H9 (cell line): ENCODE results near the gene HTR5A. TPM values are rescaled to one million over a fixed set of nuclear protein-coding genes. Genes with fewer than 3 reads are reported as not detected.

Experiments
- DNase-seq: peaks from one replicate; pipeline ENCODE4 v3.0.0-alpha.2; 2017
- H2AFZ ChIP-seq: one replicate; pipeline ENCODE4 v1.6.1; 2013; ENCODE audit warnings: mild to moderate bottlenecking, low read length, control low read depth, moderate library complexity
- H2AK5ac ChIP-seq: 2 replicates; pipeline ENCODE4 v1.6.1; 2013; ENCODE audit warnings: low read length, control low read depth, mixed read lengths; ENCODE audit not compliant: insufficient read length
- H2BK120ac ChIP-seq: one replicate; pipeline ENCODE4 v1.6.1; 2013; ENCODE audit warnings: low read depth, mild to moderate bottlenecking, low read length, control low read depth, inconsistent platforms; ENCODE audit not compliant: poor library complexity, severe bottlenecking
- H2BK12ac ChIP-seq: 2 replicates; pipeline ENCODE4 v1.6.1; 2013; ENCODE audit warnings: low read length, control low read depth, mixed read lengths, low read depth; ENCODE audit not compliant: insufficient read length
- H2BK15ac ChIP-seq: 2 replicates; pipeline ENCODE4 v1.6.1; 2013; ENCODE audit warnings: low read depth, low read length, control low read depth
- H2BK20ac ChIP-seq: one replicate; pipeline ENCODE4 v1.6.1; 2013; ENCODE audit warnings: low read depth, mild to moderate bottlenecking, low read length, control low read depth, inconsistent platforms; ENCODE audit not compliant: poor library complexity, severe bottlenecking
- H2BK5ac ChIP-seq: 2 replicates; pipeline ENCODE4 v1.6.1; 2013; ENCODE audit warnings: low read length, control low read depth, mixed read lengths; ENCODE audit not compliant: insufficient read length
- H3K14ac ChIP-seq: 2 replicates; pipeline ENCODE4 v1.6.1; 2013; ENCODE audit warnings: low read length, control low read depth; ENCODE audit not compliant: insufficient read depth
- H3K18ac ChIP-seq: 2 replicates; pipeline ENCODE4 v1.6.1; 2013; ENCODE audit warnings: low read depth, mild to moderate bottlenecking, mixed read lengths, low read length, control low read depth; ENCODE audit not compliant: insufficient read length
- H3K23ac ChIP-seq: 2 replicates; pipeline ENCODE4 v1.6.1; 2013; ENCODE audit warnings: low read length, control low read depth, mixed read lengths, low read depth; ENCODE audit not compliant: insufficient read length
- H3K23me2 ChIP-seq: 2 replicates; pipeline ENCODE4 v1.6.1; 2013; ENCODE audit warnings: low read depth, mild to moderate bottlenecking, mixed read lengths, low read length, control low read depth; ENCODE audit not compliant: insufficient read length, poor library complexity, severe bottlenecking
- H3K27ac ChIP-seq: 2 replicates; pipeline ENCODE4 v1.5.1; 2013; ENCODE audit warnings: low read length, control low read depth, mixed read lengths, low read depth; ENCODE audit not compliant: insufficient read length
- H3K27me3 ChIP-seq: 2 replicates; pipeline ENCODE4 v1.6.1; 2013; ENCODE audit warnings: low read length, control low read depth, inconsistent platforms; ENCODE audit not compliant: insufficient read depth
- H3K4ac ChIP-seq: 2 replicates; pipeline ENCODE4 v1.6.1; 2013; ENCODE audit warnings: low read depth, mild to moderate bottlenecking, control low read depth, inconsistent platforms, low read length, moderate library complexity
- H3K4me1 ChIP-seq: 2 replicates; pipeline ENCODE4 v1.6.1; 2013; ENCODE audit warnings: low read length, control low read depth, inconsistent platforms; ENCODE audit not compliant: insufficient read depth
- H3K4me2 ChIP-seq: 2 replicates; pipeline ENCODE4 v1.6.1; 2013; ENCODE audit warnings: low read length, control low read depth, mixed read lengths; ENCODE audit not compliant: insufficient read length, insufficient read depth
- H3K56ac ChIP-seq: 2 replicates; pipeline ENCODE4 v1.6.1; 2013; ENCODE audit warnings: low read depth, mild to moderate bottlenecking, mixed read lengths, low read length, control low read depth; ENCODE audit not compliant: insufficient read length
- H3K79me1 ChIP-seq: 2 replicates; pipeline ENCODE4 v1.6.1; 2013; ENCODE audit warnings: low read depth, mild to moderate bottlenecking, moderate library complexity, low read length, control low read depth, inconsistent platforms; ENCODE audit not compliant: insufficient read depth, poor library complexity, severe bottlenecking
- H3K79me2 ChIP-seq: 2 replicates; pipeline ENCODE4 v1.6.1; 2013; ENCODE audit warnings: low read length, control low read depth, inconsistent platforms; ENCODE audit not compliant: insufficient read depth
- H3K9ac ChIP-seq: 2 replicates; pipeline ENCODE4 v1.6.1; 2013; ENCODE audit warnings: low read length, control low read depth, mixed read lengths; ENCODE audit not compliant: insufficient read length; ENCODE audit errors: extremely low read depth
- H3K9me3 ChIP-seq: one replicate; pipeline ENCODE4 v1.6.1; 2013; ENCODE audit warnings: low read depth, low read length, inconsistent platforms; ENCODE audit not compliant: control insufficient read depth
- H3T11ph ChIP-seq: one replicate; pipeline ENCODE4 v1.6.1; 2013; ENCODE audit warnings: mild to moderate bottlenecking, low read length, control low read depth, inconsistent platforms
- H4K20me1 ChIP-seq: one replicate; pipeline ENCODE4 v1.6.1; 2013; ENCODE audit not compliant: control insufficient read depth, insufficient read length, insufficient read depth
- H4K5ac ChIP-seq: 2 replicates; pipeline ENCODE4 v1.6.1; 2013; ENCODE audit warnings: low read depth, mild to moderate bottlenecking, mixed read lengths, low read length, control low read depth; ENCODE audit not compliant: insufficient read length
- H4K8ac ChIP-seq: replicated peaks from 2 replicates; pipeline ENCODE4 v1.6.1; 2013; ENCODE audit warnings: low read length, control low read depth, mixed read lengths, low read depth; ENCODE audit not compliant: insufficient read length
- H4K91ac ChIP-seq: 2 replicates; pipeline ENCODE4 v1.6.1; 2013; ENCODE audit warnings: low read depth, mild to moderate bottlenecking, moderate library complexity, mixed read lengths, low read length, control low read depth; ENCODE audit not compliant: insufficient read length
- H3K27ac Mint-ChIP-seq, 3 experiments: 2 replicates in 2 of 3; 3 replicates in 1 of 3; pipeline ENCODE4 v1.8.0; 2020 to 2021; ENCODE audit warnings: mixed read lengths in 3 of 3, mild to moderate bottlenecking in 1 of 3, moderate library complexity in 1 of 3
- H3K27me3 Mint-ChIP-seq: 2 replicates; pipeline ENCODE4 v1.8.0; 2021; ENCODE audit warnings: low read depth, mild to moderate bottlenecking, moderate library complexity, mixed read lengths
- H3K36me3 Mint-ChIP-seq, 3 experiments: 2 replicates in 2 of 3; 3 replicates in 1 of 3; pipeline ENCODE4 v1.8.0; 2020 to 2021; ENCODE audit warnings: low read depth in 3 of 3, mixed read lengths in 3 of 3; ENCODE audit not compliant: insufficient read depth in 1 of 3
- H3K4me1 Mint-ChIP-seq, 2 experiments: 2 replicates each; pipeline ENCODE4 v1.8.0; 2020; ENCODE audit warnings: mixed read lengths in 2 of 2
- H3K4me3 Mint-ChIP-seq, 2 experiments: 2 replicates in 1 of 2; 3 replicates in 1 of 2; pipeline ENCODE4 v1.8.0; 2020 to 2021; ENCODE audit warnings: mild to moderate bottlenecking in 2 of 2, mixed read lengths in 2 of 2, moderate library complexity in 1 of 2
- H3K9me3 Mint-ChIP-seq, 2 experiments: 2 replicates in 1 of 2; 3 replicates in 1 of 2; pipeline ENCODE4 v1.8.0; 2020; ENCODE audit warnings: mild to moderate bottlenecking in 2 of 2, mixed read lengths in 2 of 2, moderate library complexity in 1 of 2
- WGBS: extraction: QIAGEN DNeasy Blood & Tissue Kit; methylation state at CpG from one replicate; pipeline ENCODE4 v1.1.7; 2013; ENCODE audit warnings: missing lambda C conversion rate, low lambda C conversion rate, mixed read lengths; ENCODE audit not compliant: insufficient read length; ENCODE audit errors: extremely low coverage; 5-methylcytosine and 5-hydroxymethylcytosine counted together
- total RNA-seq: library from RNA; stranded (reverse); gene quantifications from 2 replicates; pipeline ENCODE4 v1.2.1, GENCODE V29; 2021
- TF ChIP-seq, protein P1 (sequence below): fragments of 200-600 bp; sonication (generic); conservative IDR thresholded peaks from 3 replicates; pipeline ENCODE4 v1.8.0; 2021; ENCODE audit warnings: antibody characterized with exemption, mild to moderate bottlenecking

Gene HTR5A
- total RNA-seq, 1 experiment from 2014 or later: not detected

DNA sequence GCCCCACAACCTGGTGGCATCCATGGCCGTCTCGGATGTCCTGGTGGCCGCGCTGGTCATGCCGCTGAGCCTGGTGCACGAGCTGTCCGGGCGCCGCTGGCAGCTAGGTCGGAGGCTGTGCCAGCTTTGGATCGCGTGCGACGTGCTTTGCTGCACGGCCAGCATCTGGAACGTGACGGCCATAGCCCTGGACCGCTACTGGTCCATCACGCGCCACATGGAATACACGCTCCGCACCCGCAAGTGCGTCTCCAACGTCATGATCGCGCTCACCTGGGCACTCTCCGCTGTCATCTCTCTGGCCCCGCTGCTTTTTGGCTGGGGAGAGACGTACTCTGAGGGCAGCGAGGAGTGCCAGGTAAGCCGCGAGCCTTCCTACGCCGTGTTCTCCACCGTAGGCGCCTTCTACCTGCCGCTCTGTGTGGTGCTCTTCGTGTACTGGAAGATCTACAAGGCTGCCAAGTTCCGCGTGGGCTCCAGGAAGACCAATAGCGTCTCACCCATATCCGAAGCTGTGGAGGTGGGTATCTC, 1.1 kb downstream of the HTR5A start:
- no peak overlapping the region for H2BK5ac ChIP-seq
- H3K4me1 Mint-ChIP-seq: peaks cover 2 to 8% of the 10 kb centered on the region in 2 experiments; a peak in 3 of 4 replicates
- no peak overlapping the region for H2AK5ac ChIP-seq
- peaks cover 8% of the 10 kb centered on the region for H3K23me2 ChIP-seq
- no peaks in the 10 kb centered on the region for H4K20me1 ChIP-seq
- peak overlapping the region; percentile 67 for H3K4me2 ChIP-seq
- no peaks in the 10 kb centered on the region for H3K36me3 Mint-ChIP-seq
- no peak overlapping the region; the same call in 1 of the 2 replicates for H3K14ac ChIP-seq
- H3K9me3 Mint-ChIP-seq: no peaks in the 10 kb centered on the region
- H2AFZ ChIP-seq: no peak overlapping the region
- no peaks in the 10 kb centered on the region for H3K4me1 ChIP-seq
- no peak overlapping the region for H2BK20ac ChIP-seq
- peak overlapping the region in 1 of 2 experiments; percentile 72; a peak in 4 of 5 replicates for H3K4me3 Mint-ChIP-seq
- H3K27me3 ChIP-seq: peaks cover 13% of the 10 kb centered on the region; the same call in 1 of the 2 replicates
- no peak overlapping the region for H3K56ac ChIP-seq
- H3K4ac ChIP-seq: no peak overlapping the region
- H3K27ac ChIP-seq: no peak overlapping the region
- no peak overlapping the region for H3K9ac ChIP-seq
- no peaks in the 10 kb centered on the region for H3K9me3 ChIP-seq
- H3K18ac ChIP-seq: no peak overlapping the region
- WGBS: no CpG with 5 or more reads among the region's 43 CpGs
- no peak overlapping the region for H4K5ac ChIP-seq
- no peak overlapping the region for H2BK15ac ChIP-seq
- H3K27me3 Mint-ChIP-seq: peaks cover 51% of the 10 kb centered on the region
- H3K23ac ChIP-seq: no peak overlapping the region
- no peak overlapping the region for H4K8ac ChIP-seq
- no peak for DNase-seq
- H3K27ac Mint-ChIP-seq: no peak overlapping the region; a peak in 1 of 7 replicates
- H2BK12ac ChIP-seq: no peak overlapping the region
- H4K91ac ChIP-seq: no peak overlapping the region
- H2BK120ac ChIP-seq: no peak overlapping the region
- H3T11ph ChIP-seq: no peak overlapping the region
- no peaks in the 10 kb centered on the region for H3K79me2 ChIP-seq
- no peaks in the 10 kb centered on the region for H3K79me1 ChIP-seq
- TF ChIP-seq, protein P1, sequence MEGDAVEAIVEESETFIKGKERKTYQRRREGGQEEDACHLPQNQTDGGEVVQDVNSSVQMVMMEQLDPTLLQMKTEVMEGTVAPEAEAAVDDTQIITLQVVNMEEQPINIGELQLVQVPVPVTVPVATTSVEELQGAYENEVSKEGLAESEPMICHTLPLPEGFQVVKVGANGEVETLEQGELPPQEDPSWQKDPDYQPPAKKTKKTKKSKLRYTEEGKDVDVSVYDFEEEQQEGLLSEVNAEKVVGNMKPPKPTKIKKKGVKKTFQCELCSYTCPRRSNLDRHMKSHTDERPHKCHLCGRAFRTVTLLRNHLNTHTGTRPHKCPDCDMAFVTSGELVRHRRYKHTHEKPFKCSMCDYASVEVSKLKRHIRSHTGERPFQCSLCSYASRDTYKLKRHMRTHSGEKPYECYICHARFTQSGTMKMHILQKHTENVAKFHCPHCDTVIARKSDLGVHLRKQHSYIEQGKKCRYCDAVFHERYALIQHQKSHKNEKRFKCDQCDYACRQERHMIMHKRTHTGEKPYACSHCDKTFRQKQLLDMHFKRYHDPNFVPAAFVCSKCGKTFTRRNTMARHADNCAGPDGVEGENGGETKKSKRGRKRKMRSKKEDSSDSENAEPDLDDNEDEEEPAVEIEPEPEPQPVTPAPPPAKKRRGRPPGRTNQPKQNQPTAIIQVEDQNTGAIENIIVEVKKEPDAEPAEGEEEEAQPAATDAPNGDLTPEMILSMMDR: no peak
